HG02852 (cell line): Measurements from ENCODE around the gene TAS2R7.
"Not testable (repeated sequence)": the region's sequence is repeated elsewhere in the genome, so short reads cannot be mapped to it uniquely, and the experiment has no call there.

ENCODE experiments used
- ATAC-seq: cut with Tn5 transposase; IDR thresholded peaks from one replicate; pipeline ENCODE4 v1.9.1; 2021; ENCODE audit warnings: mild to moderate bottlenecking, moderate library complexity; ENCODE audit not compliant: unreplicated experiment

TAS2R7 gene, protein sequence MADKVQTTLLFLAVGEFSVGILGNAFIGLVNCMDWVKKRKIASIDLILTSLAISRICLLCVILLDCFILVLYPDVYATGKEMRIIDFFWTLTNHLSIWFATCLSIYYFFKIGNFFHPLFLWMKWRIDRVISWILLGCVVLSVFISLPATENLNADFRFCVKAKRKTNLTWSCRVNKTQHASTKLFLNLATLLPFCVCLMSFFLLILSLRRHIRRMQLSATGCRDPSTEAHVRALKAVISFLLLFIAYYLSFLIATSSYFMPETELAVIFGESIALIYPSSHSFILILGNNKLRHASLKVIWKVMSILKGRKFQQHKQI

DNA sequence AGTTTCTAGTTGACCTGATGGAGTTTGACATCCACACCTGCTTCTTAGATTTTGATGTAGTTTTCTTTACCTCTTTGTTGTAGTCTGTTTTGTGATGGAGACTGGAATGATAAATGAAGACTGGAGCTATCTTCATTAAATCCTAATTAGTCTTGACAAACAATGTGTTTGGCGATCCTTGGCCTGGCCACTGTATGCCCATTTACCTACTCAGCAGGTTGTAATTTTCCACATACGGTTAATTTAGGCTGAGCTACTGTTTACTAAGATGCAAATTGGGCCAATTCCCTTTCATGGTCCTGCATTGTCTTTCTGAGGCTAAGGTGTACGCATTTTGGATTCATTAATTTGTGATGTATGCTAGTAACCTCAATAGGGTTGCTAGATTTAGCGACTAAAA lies at the start of gene TAS2R7:
TSS of gene TAS2R7 (minus strand) at position 41 of the 400 bp plus-strand sequence. CDS start 57 bp downstream, outside the sequence.
- ATAC-seq: no peak

DNA sequence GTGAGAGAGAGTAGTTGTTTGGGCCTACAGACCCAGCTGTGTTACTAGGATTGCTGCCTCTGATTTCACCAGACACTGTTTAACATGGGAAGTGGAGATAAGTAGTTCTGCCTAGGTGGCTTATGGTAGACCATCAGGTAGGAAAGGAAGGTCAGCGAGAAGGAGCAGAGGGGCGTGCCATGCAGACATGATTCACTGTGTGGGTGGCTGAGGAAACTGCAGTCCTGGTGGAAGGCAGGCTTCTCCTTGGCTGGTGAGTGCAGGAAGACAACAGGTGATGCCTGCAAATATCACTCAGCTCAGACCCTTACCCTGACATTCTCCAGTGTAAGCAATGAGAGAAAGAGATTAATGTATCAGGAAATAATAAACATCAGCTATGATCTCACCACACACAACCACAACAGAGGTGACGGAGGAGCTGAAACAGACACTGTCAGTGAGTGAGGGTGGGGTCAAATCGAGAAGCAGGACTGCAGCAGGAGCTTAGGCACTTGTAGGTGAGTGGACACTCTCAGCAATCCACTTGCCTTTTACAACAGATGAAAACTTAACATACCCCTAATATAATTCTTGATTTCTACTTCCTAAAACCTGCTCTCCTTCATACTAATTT lies 48.9 kb upstream of the TAS2R7 start:
- ATAC-seq: no peak

DNA sequence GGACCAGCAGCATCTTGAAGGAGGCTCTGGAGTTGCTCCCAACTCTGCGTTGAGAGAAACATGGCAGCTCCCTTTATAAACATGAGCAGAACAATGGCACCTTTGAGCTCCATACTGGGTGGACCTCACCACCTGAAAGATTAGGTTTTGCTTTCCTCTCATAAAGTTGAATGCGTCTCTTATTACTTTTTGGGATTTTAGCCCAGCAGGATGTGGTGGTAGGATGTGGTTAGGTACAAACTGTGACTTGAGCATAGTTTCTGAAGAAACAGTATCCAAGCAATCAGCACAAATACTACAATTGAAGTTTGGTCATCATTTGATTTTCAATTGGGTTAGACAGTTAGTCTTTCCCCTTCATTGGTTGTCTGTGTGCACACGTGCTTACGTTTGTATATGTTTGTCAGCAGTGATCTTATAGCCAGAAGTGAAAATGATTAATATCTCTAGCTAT lies 47.0 kb upstream of the TAS2R7 start, which contains the start of gene PRR4:
TSS of gene PRR4 (minus strand) at position 51 of the 454 bp plus-strand sequence. CDS start at position 13, 38 bp downstream.
- no peak for ATAC-seq

DNA sequence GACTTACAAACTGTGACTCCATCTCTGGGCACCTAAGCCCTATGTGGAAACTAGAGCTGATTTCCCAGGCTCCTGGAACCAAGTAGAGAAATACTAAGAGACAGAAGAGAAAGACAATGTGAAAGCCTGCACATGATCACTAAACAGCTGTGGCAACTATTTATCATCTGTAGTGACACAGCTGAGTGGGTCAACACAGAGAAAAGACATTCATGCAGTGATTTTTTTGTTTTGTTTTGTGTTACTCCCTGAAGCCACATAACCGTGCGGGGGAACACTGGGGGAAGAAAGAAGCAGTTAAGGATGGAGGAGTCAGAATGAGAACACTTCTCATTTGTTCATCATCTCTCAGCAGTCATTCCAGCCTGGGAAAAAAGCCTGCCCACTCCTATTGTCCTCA lies 45.3 kb upstream of the TAS2R7 start:
- ATAC-seq: no peak

DNA sequence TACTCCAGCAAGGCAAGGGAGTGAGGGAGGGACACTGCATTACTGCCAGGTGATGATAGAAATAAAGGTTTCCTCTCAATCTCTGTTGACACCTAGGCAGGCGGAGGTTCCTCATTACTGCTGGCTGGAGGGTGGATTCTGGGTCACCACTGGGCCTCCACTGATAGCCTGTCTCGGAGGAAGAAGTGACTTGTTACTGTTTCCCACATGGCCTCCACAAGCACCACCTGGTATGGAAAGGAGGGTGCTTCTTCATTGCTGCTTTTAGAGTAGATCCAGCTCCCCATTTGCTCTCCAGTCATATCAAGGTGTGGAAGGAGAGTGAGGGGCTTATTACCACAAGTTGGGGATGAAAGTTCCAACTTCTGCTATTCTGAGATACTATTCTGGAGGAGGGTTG lies 40.4 kb upstream of the TAS2R7 start:
- ATAC-seq: no peak

DNA sequence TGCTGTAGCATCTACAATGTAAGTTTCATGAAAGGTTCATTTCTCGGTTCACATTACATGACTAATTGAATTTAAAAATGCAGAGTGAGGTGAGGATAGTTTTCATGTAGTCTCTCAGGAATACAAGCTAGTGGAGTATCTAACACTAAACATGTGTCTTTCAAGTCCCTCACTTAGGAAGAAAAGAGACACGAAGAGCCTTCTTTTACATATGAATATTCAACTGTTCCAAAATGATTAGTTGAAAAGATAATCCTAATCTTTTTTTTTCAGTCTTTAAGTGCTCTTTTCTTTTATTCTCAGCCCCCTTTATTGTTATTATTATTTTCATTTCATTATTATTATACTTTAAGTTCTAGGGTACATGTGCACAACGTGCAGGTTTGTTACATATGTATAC lies 36.0 kb upstream of the TAS2R7 start:
- no peak for ATAC-seq

DNA sequence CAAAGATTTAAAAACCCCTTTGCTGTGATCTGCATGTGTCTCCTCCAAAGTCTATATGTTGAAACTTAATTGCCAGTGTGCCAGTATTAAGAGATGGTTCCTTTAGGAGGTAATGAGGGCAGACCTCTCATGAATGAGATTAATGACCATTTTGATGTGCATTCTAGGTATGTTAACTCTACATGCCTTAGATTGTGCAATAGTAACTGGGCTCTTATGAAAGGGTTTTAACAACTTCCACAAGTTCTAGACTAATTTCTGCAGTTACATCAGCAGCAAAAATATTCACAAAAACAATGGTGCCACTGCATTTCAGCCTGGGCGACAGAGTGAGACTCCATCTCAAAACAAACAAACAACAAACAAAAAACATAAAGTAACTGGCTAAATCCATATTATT lies 27.6 kb upstream of the TAS2R7 start:
- no peak for ATAC-seq

DNA sequence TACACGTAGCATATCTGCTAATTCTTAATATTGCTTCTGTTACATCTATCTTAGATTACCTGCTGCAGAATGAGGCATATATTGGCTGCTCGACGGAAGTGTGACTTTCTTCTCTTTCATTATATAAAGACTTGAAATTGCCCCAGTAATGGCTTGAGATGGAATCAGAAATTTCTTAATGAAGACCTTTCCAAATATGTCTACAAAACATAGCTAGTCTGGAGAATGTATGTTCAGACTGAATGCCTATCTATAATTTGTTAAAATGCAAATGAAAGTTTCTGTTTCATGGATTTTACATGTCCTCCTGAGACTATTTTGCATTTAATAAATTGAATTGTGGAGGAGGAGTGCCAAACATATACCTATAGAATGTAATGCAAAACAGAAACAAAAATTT lies 23.8 kb upstream of the TAS2R7 start, which contains the start of gene TAS2R10:
TSS of gene TAS2R10 (minus strand) at position 101 of the 400 bp plus-strand sequence. CDS start at position 12, 89 bp downstream.
- ATAC-seq: no peak

DNA sequence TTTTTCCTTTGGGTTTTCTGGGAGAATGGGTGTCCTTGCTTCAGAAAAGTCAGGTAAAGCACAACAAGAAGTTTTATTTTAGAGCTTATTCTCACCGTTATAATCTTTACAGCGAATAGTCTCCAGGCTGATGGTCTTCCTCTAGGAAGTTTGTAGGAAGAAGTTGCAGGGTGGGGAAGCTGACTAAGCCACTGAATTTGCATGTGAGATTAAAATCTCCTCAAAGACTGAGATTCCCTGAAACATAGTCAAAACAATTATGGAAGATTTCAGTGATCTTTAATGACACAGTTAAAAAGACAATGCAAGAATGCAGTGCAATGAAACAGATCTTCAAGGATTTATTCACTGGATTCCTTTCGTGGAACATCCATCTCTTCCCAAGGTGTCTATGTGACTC lies 22.5 kb upstream of the TAS2R7 start:
- no peak for ATAC-seq

DNA sequence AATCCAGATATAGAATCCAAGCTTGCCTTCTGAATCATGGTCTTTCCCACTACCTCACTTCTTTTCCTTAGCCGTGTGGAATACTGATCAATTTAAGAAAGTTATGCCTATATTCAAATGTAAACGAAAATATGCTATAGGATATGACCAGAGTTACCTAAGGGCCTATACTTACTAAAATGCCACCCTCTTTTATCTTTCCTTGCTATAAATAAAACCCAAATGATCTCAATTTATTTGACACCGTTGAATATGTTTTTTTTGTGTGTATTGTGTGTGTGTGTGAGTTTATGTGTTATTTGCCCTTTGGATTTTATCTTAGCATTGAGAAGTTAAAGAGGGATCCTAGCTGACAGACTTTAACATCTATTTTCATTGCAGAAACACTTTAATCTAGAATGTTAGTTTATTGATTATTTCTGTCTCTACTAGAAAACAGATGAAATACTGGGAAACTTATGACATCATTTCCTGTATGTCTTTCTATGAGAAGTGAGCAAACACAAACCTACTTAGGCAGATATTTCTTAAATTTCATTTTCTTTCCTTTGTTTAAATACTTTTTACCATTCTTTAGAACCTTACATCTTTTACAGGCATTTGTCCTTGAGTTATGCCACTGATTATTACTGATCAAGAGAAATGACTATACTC lies 9.6 kb upstream of the TAS2R7 start:
- ATAC-seq: no peak

DNA sequence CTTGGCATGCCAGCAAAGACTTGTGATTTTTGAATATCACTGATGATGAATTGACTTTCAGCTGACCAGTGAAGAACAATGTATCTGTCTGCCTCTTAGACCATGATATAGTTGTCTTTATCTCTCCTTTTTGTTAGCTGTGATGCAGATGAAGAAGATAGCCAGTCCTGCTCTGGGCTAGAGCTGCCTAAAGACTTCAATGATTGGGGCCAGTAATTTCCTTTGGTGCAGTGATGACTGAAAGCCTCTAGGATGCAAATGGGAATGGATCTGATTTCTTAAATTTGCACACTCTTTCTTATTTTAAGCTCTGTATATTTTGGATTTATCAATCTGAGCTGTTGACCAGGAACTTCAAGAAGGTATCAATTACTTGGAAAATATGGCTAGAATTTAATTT lies 7.6 kb upstream of the TAS2R7 start, which contains the start of gene TAS2R9:
TSS of gene TAS2R9 (minus strand) at position 101 of the 400 bp plus-strand sequence. CDS start at position 8, 93 bp downstream.
- no peak for ATAC-seq

DNA sequence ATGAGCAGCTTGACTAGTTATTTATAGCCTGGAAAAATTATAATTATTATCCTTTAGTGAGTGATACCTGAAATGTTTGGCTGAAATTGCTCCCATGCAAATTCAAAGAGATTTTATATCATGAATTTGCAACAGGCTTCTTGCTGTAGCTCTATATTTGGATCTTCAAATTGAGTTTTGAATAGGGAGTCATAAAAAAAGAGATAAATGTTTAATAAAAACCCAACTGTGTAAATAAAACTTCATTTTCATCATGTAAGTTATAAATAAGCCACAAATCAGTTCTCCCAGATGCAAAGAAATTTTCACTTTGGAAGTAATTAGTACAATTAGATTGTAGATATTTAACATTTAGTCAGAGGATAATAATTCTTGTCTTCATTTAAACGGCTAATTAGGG lies 4.8 kb upstream of the TAS2R7 start, which contains the start of gene TAS2R8:
TSS of gene TAS2R8 (minus strand) at position 101 of the 400 bp plus-strand sequence. CDS start 306 bp downstream, outside the sequence.
- no peak for ATAC-seq

DNA sequence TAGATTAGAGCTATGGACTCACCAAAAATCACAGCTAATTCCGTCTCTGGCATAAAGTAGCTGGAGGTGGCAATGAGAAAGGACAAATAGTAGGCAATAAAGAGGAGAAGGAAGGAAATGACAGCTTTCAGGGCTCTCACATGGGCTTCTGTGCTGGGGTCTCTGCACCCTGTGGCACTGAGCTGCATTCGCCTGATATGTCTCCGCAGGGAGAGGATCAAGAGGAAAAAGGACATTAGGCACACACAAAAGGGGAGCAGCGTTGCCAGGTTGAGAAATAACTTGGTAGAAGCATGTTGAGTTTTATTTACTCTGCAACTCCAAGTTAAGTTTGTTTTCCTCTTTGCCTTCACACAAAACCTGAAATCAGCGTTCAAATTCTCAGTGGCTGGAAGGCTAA lies 686 bp downstream of the TAS2R7 start:
- ATAC-seq: no peak

DNA sequence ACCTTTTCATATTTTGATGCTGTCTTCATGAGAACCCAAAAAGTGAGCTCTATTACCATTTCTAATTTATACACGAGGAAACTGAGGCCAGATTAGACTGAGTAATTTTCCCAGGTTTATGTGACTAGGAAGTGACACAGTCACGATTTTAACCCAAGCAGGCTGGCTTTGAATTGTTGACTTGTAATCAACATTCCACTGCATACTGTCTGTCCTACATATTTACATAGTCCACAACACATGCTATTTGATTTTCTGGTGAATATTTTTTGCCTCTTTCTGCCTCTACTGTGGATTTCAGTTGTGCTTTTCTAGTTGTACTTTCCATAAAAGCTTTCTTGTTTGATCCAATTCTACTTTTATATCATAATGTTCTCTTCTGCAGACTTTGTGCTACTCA lies 8.2 kb downstream of the TAS2R7 start:
- no peak for ATAC-seq

DNA sequence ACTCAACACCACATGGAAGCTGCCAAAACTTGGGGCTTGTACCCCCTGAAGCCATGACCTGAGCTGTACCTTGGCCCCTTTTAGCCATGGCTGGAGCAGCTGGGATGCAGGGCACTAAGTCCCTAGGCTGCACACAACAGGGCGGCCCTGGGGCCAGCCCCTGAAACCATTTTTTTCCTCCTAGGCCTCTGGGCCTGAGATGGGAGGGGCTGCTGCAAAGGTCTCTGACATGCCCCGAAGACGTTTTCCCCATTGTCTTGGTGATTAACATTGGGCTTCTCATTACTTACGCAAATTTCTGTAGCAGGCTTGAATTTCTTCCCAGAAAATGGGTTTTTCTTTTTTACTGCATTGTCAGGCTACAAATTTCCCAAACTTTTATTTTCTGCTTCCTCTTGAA lies 10.7 kb downstream of the TAS2R7 start:
- not testable (repeated sequence) for ATAC-seq

DNA sequence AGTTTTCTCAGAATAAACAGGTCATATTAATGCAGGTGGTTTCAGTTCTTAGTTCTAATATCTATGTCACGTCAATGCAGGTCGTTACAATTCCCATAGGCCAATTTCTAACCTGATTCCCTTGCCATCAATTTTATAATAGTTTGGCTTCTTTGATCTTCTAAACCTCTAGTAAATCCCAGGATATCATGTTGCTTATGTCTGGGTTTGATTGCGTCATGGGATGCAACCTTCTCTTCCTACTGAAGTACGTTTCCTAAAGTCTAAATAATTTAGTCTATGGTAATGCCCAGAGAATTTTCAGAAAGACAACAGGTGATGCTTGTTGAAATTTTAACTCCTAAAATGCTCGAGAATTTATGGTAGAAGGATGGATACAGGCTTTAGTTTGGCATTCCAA lies 19.2 kb downstream of the TAS2R7 start:
- no peak for ATAC-seq

DNA sequence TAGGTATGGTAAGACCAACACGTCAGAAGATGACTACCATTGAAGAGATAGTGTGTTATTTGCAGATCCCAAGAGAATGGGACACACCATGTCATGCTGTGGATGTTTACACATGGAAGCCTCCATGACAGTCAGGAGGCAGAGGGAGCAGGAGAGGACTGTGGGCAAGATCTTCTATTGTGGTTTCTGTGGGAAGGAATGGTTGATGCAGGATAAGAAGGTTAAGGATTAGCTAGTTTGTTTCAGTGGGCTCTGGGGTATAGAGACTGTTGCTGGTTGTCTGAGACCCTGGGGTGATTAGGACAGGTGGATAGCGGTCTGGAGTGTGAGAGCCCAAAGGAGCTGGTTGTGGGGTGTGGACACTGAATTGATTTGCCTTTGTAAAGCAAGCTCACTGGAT lies 23.3 kb downstream of the TAS2R7 start:
- no peak for ATAC-seq

DNA sequence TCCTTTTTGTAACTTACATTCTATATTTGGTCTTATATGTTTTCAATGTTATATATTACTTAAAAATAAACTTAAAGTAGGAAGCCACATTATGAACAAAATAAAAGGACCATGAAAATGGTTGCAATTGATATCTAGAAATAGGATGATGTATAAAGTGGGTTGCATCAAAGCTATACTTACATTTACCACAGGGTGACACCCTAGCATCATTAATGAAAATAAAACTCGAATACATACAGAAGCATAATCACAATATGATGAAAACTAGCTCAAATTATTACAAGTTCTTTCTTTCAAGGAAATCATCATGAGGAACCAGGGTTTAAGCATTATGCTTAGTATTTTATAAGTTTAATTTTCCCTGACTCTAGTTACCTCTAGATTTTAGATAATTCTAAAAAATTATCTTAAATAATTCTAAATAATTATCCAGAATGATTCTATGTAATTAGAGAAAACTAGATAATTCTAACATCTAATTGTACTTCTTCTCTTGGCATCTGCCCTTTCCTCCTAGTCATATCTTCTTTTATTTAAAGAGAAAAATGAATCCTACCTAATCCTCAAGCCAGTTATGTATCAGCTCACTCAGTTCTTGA lies 31.2 kb downstream of the TAS2R7 start:
- no peak for ATAC-seq

DNA sequence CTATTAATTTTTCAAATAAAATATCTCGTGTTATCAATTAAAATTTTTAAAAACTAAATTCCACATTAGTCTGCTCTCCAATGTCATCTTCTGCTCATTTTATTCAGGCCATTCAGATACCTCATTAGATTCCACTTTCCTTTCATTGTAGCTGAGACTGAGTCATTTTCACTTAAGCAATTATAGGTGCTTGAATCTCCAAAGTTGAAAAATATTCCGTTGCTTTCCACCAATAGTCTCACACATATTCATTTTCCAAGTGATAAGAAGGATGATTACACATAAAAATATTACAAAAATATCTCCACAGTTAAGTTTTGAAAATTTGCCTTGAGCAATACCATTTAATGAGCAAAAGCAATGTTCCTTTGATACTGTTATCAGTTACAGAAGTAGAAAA lies 42.8 kb downstream of the TAS2R7 start:
- no peak for ATAC-seq

DNA sequence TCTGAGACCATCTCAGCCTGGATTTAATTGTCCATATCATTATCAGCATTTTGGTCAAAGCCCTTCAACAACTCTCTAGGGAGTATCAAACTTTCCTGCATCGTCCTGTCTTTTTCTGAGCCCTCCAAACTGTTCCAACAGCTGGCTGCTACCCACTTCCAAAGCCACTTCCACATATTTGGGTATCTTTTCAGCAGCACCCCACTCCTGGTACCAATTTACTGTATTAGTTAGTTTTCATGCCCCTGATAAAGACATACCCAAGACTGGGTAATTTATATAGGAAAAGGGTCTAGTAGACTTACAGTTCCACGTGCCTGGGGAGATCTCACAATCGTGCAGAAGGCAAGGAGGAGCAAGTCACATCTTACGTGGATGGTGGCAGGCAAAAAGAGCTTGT lies 46.2 kb downstream of the TAS2R7 start:
- ATAC-seq: no peak

DNA sequence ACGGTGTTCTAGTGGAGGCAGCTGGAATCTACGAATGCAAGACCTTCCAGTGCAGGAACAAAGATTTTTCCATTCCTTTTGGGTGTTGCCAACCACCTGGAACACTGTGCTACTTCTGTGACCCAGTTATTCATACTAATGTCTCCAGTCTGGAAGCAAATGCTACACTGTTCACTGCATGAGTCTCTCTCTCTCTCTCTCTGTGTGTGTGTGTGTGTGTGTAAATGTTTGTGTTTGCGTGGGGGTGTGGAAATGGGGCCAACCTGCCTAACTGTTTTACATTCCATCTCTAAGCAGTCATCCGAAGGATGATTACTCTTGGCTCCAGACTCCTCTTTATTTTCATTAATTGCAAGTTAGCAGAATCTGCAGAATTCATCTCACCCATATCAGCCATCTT lies 49.4 kb downstream of the TAS2R7 start:
- ATAC-seq: no peak
